Ishikawa (cell line): ENCODE results near the gene PJA2.

ENCODE experiments used
- CEBPB ChIP-seq: IDR thresholded peaks from 2 replicates; pipeline ENCODE4 v1.6.1; 2012
- CREB1 ChIP-seq: IDR thresholded peaks from 2 replicates; pipeline ENCODE4 v1.6.1; 2012; ENCODE audit warnings: low read depth
- EGR1 ChIP-seq: IDR thresholded peaks from 2 replicates; pipeline ENCODE4 v1.6.1; 2012
- EP300 ChIP-seq: IDR thresholded peaks from 2 replicates; pipeline ENCODE4 v1.6.1; 2012; ENCODE audit warnings: borderline replicate concordance
- FOXM1 ChIP-seq: IDR thresholded peaks from 2 replicates; pipeline ENCODE4 v1.6.1; 2012; ENCODE audit warnings: low read depth, borderline replicate concordance
- NFIC ChIP-seq: IDR thresholded peaks from 2 replicates; pipeline ENCODE4 v1.6.1; 2012
- RAD21 ChIP-seq: IDR thresholded peaks from 2 replicates; pipeline ENCODE4 v1.6.1; 2012; ENCODE audit warnings: low read depth
- TAF1 ChIP-seq: IDR thresholded peaks from 2 replicates; pipeline ENCODE4 v1.6.1; 2012; ENCODE audit warnings: low read depth, mild to moderate bottlenecking
- TCF12 ChIP-seq: IDR thresholded peaks from 2 replicates; pipeline ENCODE4 v1.6.1; 2012; ENCODE audit warnings: low read depth
- TEAD4 ChIP-seq: IDR thresholded peaks from 2 replicates; pipeline ENCODE4 v1.6.1; 2012
- YY1 ChIP-seq: IDR thresholded peaks from 2 replicates; pipeline ENCODE4 v1.6.1; 2012; ENCODE audit warnings: low read depth
- ZBTB7A ChIP-seq: IDR thresholded peaks from 2 replicates; pipeline ENCODE4 v1.6.1; 2012; ENCODE audit warnings: low read depth
- TF ChIP-seq, protein P1 (sequence below): IDR thresholded peaks from 2 replicates; pipeline ENCODE4 v1.6.1; 2012
- TF ChIP-seq, protein P2 (sequence below): IDR thresholded peaks from 2 replicates; pipeline ENCODE4 v1.6.1; 2012
- TF ChIP-seq, protein P3 (sequence below): IDR thresholded peaks from 2 replicates; pipeline ENCODE4 v1.6.1; 2012; ENCODE audit warnings: low read depth, mild to moderate bottlenecking

Gene PJA2

DNA sequence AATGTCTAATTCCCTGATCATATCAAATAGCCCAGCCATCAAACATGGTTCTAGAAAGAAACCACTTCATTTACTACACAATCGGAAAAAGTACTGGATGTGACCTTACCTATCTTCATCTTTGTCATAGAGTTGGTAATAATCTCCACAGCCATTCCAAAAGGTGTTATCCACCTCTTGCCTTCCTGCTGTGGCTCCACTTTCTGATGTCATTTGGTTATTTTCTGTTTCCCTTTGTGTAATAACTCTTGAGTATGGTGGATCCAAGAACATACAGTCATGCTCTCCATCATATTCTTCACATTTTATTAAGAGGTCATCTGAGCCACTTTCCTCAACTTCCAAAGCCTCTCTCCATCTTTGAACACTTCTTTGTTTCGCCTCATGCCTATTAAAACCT, 31.7 kb downstream of the PJA2 start:
- TF ChIP-seq CREB1 = no peak
- TF ChIP-seq RAD21 = no peak
- no peak for TF ChIP-seq YY1

DNA sequence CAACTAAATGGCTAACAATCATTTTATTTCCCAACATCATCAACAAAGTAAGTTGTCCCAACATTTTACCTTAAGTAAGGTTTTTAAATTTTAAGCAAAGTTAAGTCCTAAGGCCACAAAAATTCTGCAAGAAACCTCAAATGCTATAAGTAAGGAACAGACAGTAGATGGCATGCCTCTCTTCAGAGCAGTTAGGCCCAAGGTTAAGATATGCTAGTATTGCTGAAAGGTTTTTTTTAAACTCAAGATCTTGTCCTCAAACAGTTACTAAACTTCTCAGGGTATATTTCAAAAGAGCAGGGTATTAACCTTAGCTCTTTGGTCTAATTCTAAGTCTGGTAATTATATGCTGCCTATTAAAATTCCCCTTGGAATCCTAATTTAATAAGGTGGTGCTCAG, 35.1 kb downstream of the PJA2 start:
- no peak for TF ChIP-seq CREB1
- TF ChIP-seq FOXM1 = no peak
- TF ChIP-seq YY1 = no peak
- no peak for TF ChIP-seq TEAD4
- TF ChIP-seq, protein P1, sequence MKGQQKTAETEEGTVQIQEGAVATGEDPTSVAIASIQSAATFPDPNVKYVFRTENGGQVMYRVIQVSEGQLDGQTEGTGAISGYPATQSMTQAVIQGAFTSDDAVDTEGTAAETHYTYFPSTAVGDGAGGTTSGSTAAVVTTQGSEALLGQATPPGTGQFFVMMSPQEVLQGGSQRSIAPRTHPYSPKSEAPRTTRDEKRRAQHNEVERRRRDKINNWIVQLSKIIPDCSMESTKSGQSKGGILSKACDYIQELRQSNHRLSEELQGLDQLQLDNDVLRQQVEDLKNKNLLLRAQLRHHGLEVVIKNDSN = no peak
- TF ChIP-seq EGR1 = no peak
- no peak for TF ChIP-seq ZBTB7A
- no peak for TF ChIP-seq RAD21
- no peak for TF ChIP-seq TAF1
- no peak for TF ChIP-seq NFIC

DNA sequence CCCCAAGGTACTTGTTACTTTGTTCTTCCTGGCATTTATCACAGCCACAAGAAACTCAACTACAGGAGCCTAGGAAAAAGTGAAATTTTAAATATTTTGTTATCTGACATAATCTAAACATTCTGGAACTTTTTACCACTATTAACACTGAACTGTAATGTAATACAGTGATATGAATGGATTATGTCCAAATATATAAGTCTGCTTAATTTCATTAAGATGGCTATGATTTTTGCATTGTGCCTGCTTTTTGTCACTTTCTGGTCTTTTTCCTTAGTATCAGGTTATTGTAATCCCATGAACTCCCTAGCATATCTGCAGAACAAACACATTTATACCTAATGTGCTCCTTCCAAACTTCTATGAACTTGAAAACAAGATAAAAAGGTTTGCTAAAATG, 35.8 kb downstream of the PJA2 start:
- TF ChIP-seq, protein P2, sequence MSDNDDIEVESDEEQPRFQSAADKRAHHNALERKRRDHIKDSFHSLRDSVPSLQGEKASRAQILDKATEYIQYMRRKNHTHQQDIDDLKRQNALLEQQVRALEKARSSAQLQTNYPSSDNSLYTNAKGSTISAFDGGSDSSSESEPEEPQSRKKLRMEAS = no peak
- TF ChIP-seq YY1 (no peak), EP300 (no peak), TAF1 (no peak), CREB1 (no peak), NFIC (no peak), RAD21 (no peak), EGR1 (no peak), ZBTB7A (no peak), TEAD4 (no peak), TCF12 (no peak), FOXM1 (no peak)
- TF ChIP-seq, protein P1 = no peak

DNA sequence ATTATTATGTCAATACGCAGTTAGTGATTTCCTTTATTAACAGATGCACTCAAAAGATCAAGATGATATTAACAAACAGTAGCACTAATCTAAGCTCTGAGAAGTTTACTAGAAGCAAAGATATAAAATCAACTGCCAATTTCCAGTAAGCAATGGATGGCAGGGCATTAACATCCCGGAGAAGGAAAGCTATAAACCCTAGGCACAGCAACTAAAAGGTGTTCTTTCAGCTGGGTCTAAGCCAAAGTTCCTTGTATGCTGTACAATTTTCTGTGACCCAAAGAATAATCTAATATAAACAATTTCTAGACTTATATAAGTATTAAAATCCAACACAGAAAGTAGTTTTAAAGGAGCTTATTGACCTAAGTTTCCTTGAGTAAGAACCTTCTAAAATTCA, 39.4 kb downstream of the PJA2 start:
- TF ChIP-seq CEBPB = no peak
- TF ChIP-seq ZBTB7A = no peak
- TF ChIP-seq, protein P1 = no peak
- no peak for TF ChIP-seq TEAD4
- TF ChIP-seq CREB1 = no peak
- no peak for TF ChIP-seq YY1
- no peak for TF ChIP-seq NFIC
- TF ChIP-seq, protein P3, sequence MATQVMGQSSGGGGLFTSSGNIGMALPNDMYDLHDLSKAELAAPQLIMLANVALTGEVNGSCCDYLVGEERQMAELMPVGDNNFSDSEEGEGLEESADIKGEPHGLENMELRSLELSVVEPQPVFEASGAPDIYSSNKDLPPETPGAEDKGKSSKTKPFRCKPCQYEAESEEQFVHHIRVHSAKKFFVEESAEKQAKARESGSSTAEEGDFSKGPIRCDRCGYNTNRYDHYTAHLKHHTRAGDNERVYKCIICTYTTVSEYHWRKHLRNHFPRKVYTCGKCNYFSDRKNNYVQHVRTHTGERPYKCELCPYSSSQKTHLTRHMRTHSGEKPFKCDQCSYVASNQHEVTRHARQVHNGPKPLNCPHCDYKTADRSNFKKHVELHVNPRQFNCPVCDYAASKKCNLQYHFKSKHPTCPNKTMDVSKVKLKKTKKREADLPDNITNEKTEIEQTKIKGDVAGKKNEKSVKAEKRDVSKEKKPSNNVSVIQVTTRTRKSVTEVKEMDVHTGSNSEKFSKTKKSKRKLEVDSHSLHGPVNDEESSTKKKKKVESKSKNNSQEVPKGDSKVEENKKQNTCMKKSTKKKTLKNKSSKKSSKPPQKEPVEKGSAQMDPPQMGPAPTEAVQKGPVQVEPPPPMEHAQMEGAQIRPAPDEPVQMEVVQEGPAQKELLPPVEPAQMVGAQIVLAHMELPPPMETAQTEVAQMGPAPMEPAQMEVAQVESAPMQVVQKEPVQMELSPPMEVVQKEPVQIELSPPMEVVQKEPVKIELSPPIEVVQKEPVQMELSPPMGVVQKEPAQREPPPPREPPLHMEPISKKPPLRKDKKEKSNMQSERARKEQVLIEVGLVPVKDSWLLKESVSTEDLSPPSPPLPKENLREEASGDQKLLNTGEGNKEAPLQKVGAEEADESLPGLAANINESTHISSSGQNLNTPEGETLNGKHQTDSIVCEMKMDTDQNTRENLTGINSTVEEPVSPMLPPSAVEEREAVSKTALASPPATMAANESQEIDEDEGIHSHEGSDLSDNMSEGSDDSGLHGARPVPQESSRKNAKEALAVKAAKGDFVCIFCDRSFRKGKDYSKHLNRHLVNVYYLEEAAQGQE = no peak
- TF ChIP-seq EP300 = no peak
- no peak for TF ChIP-seq RAD21
- TF ChIP-seq TCF12 = no peak
- no peak for TF ChIP-seq TAF1
- TF ChIP-seq FOXM1 = no peak
- TF ChIP-seq, protein P2 = no peak
- no peak for TF ChIP-seq EGR1

DNA sequence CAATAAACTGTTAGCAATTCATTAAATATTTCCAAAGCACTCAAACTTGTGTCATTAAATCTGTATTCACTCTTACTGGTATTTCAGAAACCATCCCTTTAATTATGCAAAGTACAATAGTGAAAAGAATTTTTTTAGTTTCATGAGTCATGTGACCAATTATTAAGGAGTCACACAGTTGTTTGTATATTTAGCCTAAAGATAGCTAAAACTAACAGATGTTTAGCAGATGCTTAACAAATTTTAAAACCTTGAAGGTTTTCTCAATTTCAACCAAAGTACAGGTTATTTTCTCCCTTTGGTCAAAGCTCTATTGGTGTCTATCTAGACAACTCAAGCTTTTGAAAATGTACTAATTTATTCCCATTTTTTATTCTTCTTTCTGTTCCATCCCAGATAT, 44.1 kb downstream of the PJA2 start:
- TF ChIP-seq CEBPB = no peak
- no peak for TF ChIP-seq EGR1
- TF ChIP-seq, protein P1 = no peak
- no peak for TF ChIP-seq EP300
- no peak for TF ChIP-seq RAD21
- no peak for TF ChIP-seq ZBTB7A

DNA sequence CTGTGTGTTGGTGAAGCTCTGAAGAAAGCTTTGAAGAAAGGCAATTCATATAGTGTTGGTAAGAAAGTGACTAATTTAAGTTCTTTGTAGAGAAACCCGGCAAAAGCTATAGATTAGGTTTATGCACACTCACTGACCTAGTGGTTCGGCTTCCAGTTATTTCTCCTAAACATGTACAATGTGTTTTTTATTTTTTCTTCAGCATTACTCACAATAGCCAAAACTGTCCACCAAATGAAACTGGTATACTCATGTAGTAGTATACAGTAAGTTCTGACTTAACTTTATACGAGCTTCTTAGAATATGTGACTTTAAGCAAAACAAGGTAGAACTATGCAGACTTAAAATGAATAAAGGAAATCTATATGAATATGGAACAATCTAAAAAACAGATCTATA, 44.8 kb downstream of the PJA2 start:
- TF ChIP-seq, protein P3 = no peak
- TF ChIP-seq NFIC (no peak), EGR1 (no peak), CEBPB (no peak), CREB1 (no peak), TEAD4 (no peak), TAF1 (no peak), YY1 (no peak), ZBTB7A (no peak), FOXM1 (no peak), EP300 (no peak), RAD21 (no peak)
- TF ChIP-seq, protein P1 = no peak
